SH-SY5Y (cell line): ENCODE results near the gene TSPAN4.

ENCODE experiments used
- GATA2 ChIP-seq: IDR thresholded peaks from 2 replicates; pipeline ENCODE4 v1.6.1; 2011; ENCODE audit warnings: mild to moderate bottlenecking, low read depth, low read length
- GATA3 ChIP-seq: IDR thresholded peaks from 2 replicates; pipeline ENCODE4 v1.6.1; 2011; ENCODE audit warnings: low read depth, mild to moderate bottlenecking, low read length, moderate library complexity

GRCh38 chr11:868802-869201, 26.1 kb downstream of the TSPAN4 start:
- no peak for TF ChIP-seq GATA2
- TF ChIP-seq GATA3: no peak
